Fibroblast of lung (primary cell): Measurements from ENCODE around the gene BAAT.

Experiments used
- CTCF ChIP-seq, 2 donors: IDR thresholded peaks in 1 of 2; conservative IDR thresholded peaks in 1 of 2; 1 replicate in 1 of 2; 2 replicates in 1 of 2; pipeline ENCODE4 v1.5.1; 2011 to 2012; ENCODE audit warnings: low read length in 2 of 2, control low read depth in 1 of 2, inconsistent platforms in 1 of 2, low read depth in 1 of 2, mild to moderate bottlenecking in 1 of 2
- EZH2 ChIP-seq: IDR thresholded peaks from 2 replicates; pipeline ENCODE4 v1.5.1; 2012; ENCODE audit warnings: low read length, control low read depth, mild to moderate bottlenecking; ENCODE audit errors: missing control alignments

- no peak for TF ChIP-seq CTCF (conservative IDR thresholded peaks at IDR 0.05 in 1 of 2, IDR thresholded peaks at IDR 0.05 in 1 of 2; ENCODE audit: low read depth in 1 of 2, low read length in 2 of 2)
- no peak for TF ChIP-seq EZH2
These were observed 42.8 kb downstream of the BAAT start for GRCh38 chr9:101341958-101342357.
